Ishikawa (cell line): ENCODE results near the gene CCR6.

Experiments used
- EP300 ChIP-seq: IDR thresholded peaks from 2 replicates; pipeline ENCODE4 v1.6.1; 2012; ENCODE audit warnings: borderline replicate concordance
- FOXM1 ChIP-seq: IDR thresholded peaks from 2 replicates; pipeline ENCODE4 v1.6.1; 2012; ENCODE audit warnings: low read depth, borderline replicate concordance

DNA sequence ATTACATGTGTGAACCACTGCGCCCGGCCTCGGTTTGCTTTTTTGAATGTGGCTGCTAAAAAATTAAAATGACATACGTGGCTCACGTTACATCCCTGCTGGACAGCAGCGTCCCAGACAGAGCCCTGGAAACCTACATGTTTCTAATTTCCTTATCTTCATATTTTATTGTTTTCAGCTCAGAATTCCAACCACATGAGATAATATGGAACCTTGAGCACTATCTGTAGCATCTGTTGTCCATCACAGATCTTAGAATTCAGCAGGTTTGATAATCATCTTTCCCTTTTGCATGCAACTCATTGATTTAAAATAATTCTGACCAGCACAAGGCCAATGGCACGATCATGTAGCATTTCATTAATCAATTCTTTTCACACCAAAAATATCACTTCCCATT lies 25.9 kb upstream of the CCR6 start:
- TF ChIP-seq EP300 (no peak), FOXM1 (no peak)
